Smooth muscle cell (in vitro differentiated cells): ENCODE results near the gene TPP2. TPM values are rescaled to one million over a fixed set of nuclear protein-coding genes. Genes with fewer than 3 reads are reported as not detected.

Experiments used
- DNase-seq: peaks from one replicate; lab custom pipeline; 2025; ENCODE audit not compliant: unreplicated experiment; lab: John Stamatoyannopoulos, UW
- H2AFZ ChIP-seq: fragments of 200-600 bp; sonication (generic); 2 replicates; pipeline ENCODE4 v1.6.0; 2016; ENCODE audit warnings: antibody characterized with exemption, low read depth, mild to moderate bottlenecking
- H3F3A ChIP-seq: fragments of 200-600 bp; sonication (generic); 2 replicates; pipeline ENCODE4 v1.6.0; 2017; ENCODE audit warnings: antibody characterized with exemption, low read depth
- H3K27ac ChIP-seq: fragments of 200-600 bp; sonication (generic); 2 replicates; pipeline ENCODE4 v1.5.1; 2016; ENCODE audit warnings: low read depth, mild to moderate bottlenecking
- H3K27me3 ChIP-seq: fragments of 200-600 bp; sonication (generic); 2 replicates; pipeline ENCODE4 v1.6.1; 2016; ENCODE audit warnings: low read depth, mild to moderate bottlenecking
- H3K36me3 ChIP-seq: fragments of 200-600 bp; sonication (generic); 2 replicates; pipeline ENCODE4 v1.5.1; 2016; ENCODE audit warnings: low read depth
- H3K4me1 ChIP-seq: fragments of 200-600 bp; sonication (generic); 2 replicates; pipeline ENCODE4 v1.5.1; 2016; ENCODE audit warnings: low read depth
- H3K4me2 ChIP-seq: fragments of 200-600 bp; sonication (generic); 2 replicates; pipeline ENCODE4 v1.6.0; 2016; ENCODE audit warnings: mild to moderate bottlenecking
- H3K4me3 ChIP-seq: fragments of 200-600 bp; sonication (generic); 2 replicates; pipeline ENCODE4 v1.5.1; 2016; ENCODE audit warnings: mild to moderate bottlenecking
- H3K79me2 ChIP-seq: fragments of 200-600 bp; sonication (generic); 2 replicates; pipeline ENCODE4 v1.6.0; 2016; ENCODE audit warnings: low read depth, mild to moderate bottlenecking
- H3K9ac ChIP-seq: fragments of 200-600 bp; sonication (generic); 2 replicates; pipeline ENCODE4 v1.6.0; 2016; ENCODE audit warnings: low read depth
- H3K9me3 ChIP-seq: fragments of 200-600 bp; sonication (generic); replicated peaks from 2 replicates; pipeline ENCODE4 v1.5.1; 2016; ENCODE audit warnings: low read depth
- H4K20me1 ChIP-seq: fragments of 200-600 bp; sonication (generic); 2 replicates; pipeline ENCODE4 v1.6.0; 2016; ENCODE audit warnings: low read depth
- WGBS: methylation state at CpG from one replicate; pipeline ENCODE4 v1.1.7; 2016; ENCODE audit warnings: low lambda C conversion rate; 5-methylcytosine and 5-hydroxymethylcytosine counted together
- polyA plus RNA-seq: library from polyadenylated mRNA; unstranded; fragments of >200 nt; fragmentation: Nextera tagmentation; extraction: Ambion mirVana; gene quantifications from 2 replicates; pipeline ENCODE4 v1.2.1, GENCODE V29; 2016
- total RNA-seq: library from RNA; depleted of rRNA; stranded (reverse); fragments of >200 nt; gene quantifications from 2 replicates; pipeline ENCODE4 v1.2.3, GENCODE V29; 2014
- TF ChIP-seq, protein P1 (sequence below): fragments of 200-600 bp; sonication (generic); IDR thresholded peaks from 2 replicates; pipeline ENCODE4 v1.5.1; 2017; ENCODE audit warnings: borderline replicate concordance, mild to moderate bottlenecking, antibody characterized with exemption; ENCODE audit not compliant: insufficient read depth, poor library complexity, severe bottlenecking

TPP2 gene
- total and polyA plus RNA-seq, 2 experiments from 2014 or later = 13.0 to 38.7 TPM

DNA sequence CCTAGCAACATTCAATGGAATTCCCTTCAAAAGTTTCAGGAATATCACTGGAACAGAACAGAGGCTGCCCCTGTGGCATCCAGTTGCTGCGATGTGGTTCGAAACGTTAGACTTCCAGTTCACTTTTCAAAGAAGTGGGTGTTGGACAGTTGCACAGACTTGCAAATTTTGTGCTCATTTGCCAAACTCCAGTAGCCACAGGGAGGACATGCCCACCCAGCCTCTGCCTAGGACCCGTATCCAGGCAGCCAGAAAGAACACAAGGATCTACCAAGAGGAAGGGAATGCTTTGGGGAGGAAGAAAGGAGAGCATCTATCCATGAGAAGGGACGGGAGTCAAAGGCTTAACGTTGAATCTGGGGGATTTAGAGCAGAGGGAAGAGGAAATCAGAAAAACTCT, 98.2 kb downstream of the TPP2 start, which contains the start of gene METTL21C:
Gene METTL21C (minus strand): TSS at position 108 of the 400 bp plus-strand sequence. CDS start 546 bp downstream, outside the sequence.
- TF ChIP-seq, protein P1, sequence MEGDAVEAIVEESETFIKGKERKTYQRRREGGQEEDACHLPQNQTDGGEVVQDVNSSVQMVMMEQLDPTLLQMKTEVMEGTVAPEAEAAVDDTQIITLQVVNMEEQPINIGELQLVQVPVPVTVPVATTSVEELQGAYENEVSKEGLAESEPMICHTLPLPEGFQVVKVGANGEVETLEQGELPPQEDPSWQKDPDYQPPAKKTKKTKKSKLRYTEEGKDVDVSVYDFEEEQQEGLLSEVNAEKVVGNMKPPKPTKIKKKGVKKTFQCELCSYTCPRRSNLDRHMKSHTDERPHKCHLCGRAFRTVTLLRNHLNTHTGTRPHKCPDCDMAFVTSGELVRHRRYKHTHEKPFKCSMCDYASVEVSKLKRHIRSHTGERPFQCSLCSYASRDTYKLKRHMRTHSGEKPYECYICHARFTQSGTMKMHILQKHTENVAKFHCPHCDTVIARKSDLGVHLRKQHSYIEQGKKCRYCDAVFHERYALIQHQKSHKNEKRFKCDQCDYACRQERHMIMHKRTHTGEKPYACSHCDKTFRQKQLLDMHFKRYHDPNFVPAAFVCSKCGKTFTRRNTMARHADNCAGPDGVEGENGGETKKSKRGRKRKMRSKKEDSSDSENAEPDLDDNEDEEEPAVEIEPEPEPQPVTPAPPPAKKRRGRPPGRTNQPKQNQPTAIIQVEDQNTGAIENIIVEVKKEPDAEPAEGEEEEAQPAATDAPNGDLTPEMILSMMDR = no peak
- H3K27ac ChIP-seq = no peak within 1 kb of the TSS
- no peak within 1 kb of the TSS for H3K9ac ChIP-seq
- H3F3A ChIP-seq = no peaks in the 10 kb centered on the region
- no peaks in the 10 kb centered on the region for H3K27me3 ChIP-seq
- H3K4me2 ChIP-seq = no peak within 1 kb of the TSS
- H3K36me3 ChIP-seq = no peaks in the 10 kb centered on the region
- no peaks in the 10 kb centered on the region for H3K79me2 ChIP-seq
- no peak within 1 kb of the TSS for H2AFZ ChIP-seq
- H3K9me3 ChIP-seq = no peaks in the 10 kb centered on the region
- no peaks in the 10 kb centered on the region for H4K20me1 ChIP-seq
- WGBS = 85% methylated on average over 6 of the region's 6 CpGs
- H3K4me1 ChIP-seq = peaks cover 6% of the 10 kb centered on the region
- no peak for DNase-seq
- H3K4me3 ChIP-seq = no peak within 1 kb of the TSS

DNA sequence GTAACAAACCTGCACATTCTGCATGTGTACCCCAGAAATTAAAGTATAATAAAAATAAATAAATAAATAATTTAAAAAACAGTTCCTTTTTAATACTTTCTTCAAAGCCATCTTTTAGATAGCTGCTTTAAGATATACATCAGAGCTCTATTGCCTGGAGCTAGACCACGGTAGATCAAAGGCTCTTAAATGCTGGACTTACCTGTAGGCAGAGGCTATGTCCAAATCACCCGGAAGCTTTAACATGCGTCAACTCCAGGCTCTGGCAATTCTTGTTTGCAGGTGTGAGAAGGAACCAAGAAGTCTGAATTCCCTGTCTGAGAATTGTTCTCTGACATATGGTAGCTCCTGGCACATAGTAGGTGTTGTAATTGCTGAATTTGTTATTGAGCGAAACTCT, 99.7 kb downstream of the TPP2 start:
- no peaks in the 10 kb centered on the region for H3K36me3 ChIP-seq
- H3K9me3 ChIP-seq = no peaks in the 10 kb centered on the region
- WGBS = 67% methylated on average over 4 of the region's 4 CpGs
- H3K9ac ChIP-seq = no peak overlapping the region
- no peaks in the 10 kb centered on the region for H3K79me2 ChIP-seq
- H3F3A ChIP-seq = no peaks in the 10 kb centered on the region
- no peak overlapping the region for H3K4me2 ChIP-seq
- TF ChIP-seq, protein P1 = no peak
- H3K27ac ChIP-seq = no peak overlapping the region
- no peaks in the 10 kb centered on the region for H4K20me1 ChIP-seq
- H2AFZ ChIP-seq = no peak overlapping the region
- no peak overlapping the region for H3K4me3 ChIP-seq
- peaks cover 6% of the 10 kb centered on the region for H3K4me1 ChIP-seq
- no peak for DNase-seq
- no peaks in the 10 kb centered on the region for H3K27me3 ChIP-seq

DNA sequence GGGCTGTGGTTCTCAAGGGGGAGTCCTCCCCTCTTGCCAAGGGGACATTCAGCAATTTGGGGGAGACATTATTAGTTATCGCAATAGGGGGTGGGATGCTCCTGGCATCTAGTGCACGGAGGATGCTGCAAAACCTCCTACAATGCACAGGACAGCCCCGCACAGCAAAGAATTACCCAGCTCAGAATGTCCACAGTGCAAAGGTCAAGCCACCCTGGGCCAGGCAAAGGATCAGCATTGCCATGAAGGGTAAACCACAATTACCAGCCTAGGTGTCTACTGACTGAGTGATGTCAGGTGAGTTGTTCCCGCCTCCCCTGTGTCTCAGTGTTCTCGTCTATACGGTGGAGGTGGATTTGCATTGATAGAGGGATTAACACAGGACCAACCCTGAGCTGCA, 100.5 kb downstream of the TPP2 start:
- Histone ChIP-seq H3K4me3 (no peak overlapping the region), H4K20me1 (no peaks in the 10 kb centered on the region), H3K9ac (no peak overlapping the region), H2AFZ (no peak overlapping the region), H3K79me2 (no peaks in the 10 kb centered on the region), H3K4me1 (peaks cover 5% of the 10 kb centered on the region), H3K9me3 (no peaks in the 10 kb centered on the region), H3K27me3 (no peaks in the 10 kb centered on the region), H3K4me2 (no peak overlapping the region), H3K36me3 (no peaks in the 10 kb centered on the region), H3F3A (no peaks in the 10 kb centered on the region), H3K27ac (no peak overlapping the region)
- 94% methylated on average over 6 of the region's 6 CpGs for WGBS
- TF ChIP-seq, protein P1 = no peak
- no peak for DNase-seq

DNA sequence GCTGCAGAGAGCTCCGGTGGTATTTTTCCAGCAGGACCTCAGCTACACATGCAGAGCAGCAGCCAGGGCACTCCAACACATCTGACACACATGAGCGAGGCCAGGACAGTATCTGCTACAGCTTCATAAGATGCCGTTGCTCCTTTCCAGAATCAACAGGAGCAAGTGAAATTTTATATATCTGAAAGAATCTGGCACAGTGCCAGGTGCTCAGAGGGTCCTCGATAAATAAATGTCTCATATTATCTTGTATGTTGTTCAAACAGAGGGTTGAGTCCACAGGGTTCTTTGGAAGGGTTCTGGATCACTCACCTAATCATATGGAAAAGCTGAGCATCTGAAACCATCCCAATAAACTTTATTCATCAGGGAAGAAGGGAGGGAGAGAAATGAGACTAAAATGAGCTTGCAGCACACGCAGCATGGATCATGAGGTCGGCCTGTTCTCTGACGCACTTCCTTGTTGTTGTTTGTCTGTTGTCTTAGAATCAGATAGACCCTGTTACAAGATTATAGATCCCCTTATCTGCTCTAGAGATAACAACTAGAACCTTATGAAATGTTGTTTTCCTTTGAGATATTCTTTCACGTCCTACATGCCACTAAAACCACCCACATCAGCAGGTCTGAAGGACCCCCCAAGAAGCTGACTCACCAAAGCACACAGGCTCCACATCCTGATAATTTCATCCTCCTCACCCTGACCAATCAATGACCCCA, 101.3 kb downstream of the TPP2 start:
- no peak overlapping the region for H2AFZ ChIP-seq
- no peaks in the 10 kb centered on the region for H3K27me3 ChIP-seq
- H3K4me2 ChIP-seq = no peak overlapping the region
- H3K36me3 ChIP-seq = no peaks in the 10 kb centered on the region
- H3K9ac ChIP-seq = no peak overlapping the region
- no peak overlapping the region for H3K27ac ChIP-seq
- peaks cover 5% of the 10 kb centered on the region for H3K4me1 ChIP-seq
- H4K20me1 ChIP-seq = no peaks in the 10 kb centered on the region
- 92% methylated on average over 8 of the region's 8 CpGs for WGBS
- no peaks in the 10 kb centered on the region for H3K9me3 ChIP-seq
- no peaks in the 10 kb centered on the region for H3K79me2 ChIP-seq
- H3F3A ChIP-seq = no peaks in the 10 kb centered on the region
- H3K4me3 ChIP-seq = no peak overlapping the region
- TF ChIP-seq, protein P1 = no peak
- DNase-seq = no peak
